Measurements from ENCODE around the gene ZNF239.

DNA sequence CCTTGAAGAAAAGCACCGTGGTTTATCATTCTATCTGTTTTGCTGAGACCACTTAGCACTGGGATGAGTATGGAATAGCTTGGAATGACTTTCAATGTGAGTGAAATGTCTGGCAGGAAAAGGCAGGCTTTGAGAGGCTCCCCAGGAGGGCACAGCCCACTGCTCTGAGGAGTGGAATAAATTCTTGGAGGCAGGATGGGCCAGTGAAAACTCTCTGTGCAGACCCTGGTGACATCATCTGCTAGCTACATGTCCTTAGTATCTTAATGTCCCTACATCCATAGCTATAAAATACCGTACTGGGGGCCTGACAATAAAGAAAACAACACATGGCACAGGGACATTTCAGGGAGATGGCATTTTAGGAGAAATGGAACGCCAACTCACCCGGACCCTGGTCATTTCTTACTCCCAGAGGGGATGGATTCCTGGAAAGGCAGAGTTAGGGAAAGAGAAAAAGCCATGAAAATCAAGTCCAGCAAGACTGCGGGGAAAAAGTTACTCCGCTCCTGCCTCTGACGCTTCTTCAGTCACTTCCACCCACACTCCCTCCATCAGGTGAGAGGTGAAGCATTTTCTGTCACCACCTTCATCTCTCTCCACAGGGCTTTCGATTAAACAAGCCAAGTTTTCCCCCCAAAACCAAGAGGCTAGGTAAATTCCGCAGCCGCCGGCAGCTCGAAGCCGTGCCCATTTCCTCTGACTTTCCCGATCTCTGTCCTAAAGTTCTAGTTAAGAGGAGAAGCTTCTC lies 991 bp downstream of the ZNF239 start:
- TF ChIP-seq, protein P1, sequence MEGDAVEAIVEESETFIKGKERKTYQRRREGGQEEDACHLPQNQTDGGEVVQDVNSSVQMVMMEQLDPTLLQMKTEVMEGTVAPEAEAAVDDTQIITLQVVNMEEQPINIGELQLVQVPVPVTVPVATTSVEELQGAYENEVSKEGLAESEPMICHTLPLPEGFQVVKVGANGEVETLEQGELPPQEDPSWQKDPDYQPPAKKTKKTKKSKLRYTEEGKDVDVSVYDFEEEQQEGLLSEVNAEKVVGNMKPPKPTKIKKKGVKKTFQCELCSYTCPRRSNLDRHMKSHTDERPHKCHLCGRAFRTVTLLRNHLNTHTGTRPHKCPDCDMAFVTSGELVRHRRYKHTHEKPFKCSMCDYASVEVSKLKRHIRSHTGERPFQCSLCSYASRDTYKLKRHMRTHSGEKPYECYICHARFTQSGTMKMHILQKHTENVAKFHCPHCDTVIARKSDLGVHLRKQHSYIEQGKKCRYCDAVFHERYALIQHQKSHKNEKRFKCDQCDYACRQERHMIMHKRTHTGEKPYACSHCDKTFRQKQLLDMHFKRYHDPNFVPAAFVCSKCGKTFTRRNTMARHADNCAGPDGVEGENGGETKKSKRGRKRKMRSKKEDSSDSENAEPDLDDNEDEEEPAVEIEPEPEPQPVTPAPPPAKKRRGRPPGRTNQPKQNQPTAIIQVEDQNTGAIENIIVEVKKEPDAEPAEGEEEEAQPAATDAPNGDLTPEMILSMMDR (IDR thresholded peaks at IDR 0.05), result no peak
- TF ChIP-seq POLR2A (IDR thresholded peaks at IDR 0.05), result no peak

Measured in esophagus squamous epithelium (tissue), 4 donors.